GM12872 (cell line): Measurements from ENCODE around the gene ISG20.

Source experiments
- CTCF ChIP-seq: IDR thresholded peaks from 3 replicates; pipeline ENCODE4 v1.5.1; 2011; ENCODE audit warnings: low read depth, mild to moderate bottlenecking, low read length, moderate library complexity; ENCODE audit not compliant: insufficient read depth

Gene ISG20

DNA sequence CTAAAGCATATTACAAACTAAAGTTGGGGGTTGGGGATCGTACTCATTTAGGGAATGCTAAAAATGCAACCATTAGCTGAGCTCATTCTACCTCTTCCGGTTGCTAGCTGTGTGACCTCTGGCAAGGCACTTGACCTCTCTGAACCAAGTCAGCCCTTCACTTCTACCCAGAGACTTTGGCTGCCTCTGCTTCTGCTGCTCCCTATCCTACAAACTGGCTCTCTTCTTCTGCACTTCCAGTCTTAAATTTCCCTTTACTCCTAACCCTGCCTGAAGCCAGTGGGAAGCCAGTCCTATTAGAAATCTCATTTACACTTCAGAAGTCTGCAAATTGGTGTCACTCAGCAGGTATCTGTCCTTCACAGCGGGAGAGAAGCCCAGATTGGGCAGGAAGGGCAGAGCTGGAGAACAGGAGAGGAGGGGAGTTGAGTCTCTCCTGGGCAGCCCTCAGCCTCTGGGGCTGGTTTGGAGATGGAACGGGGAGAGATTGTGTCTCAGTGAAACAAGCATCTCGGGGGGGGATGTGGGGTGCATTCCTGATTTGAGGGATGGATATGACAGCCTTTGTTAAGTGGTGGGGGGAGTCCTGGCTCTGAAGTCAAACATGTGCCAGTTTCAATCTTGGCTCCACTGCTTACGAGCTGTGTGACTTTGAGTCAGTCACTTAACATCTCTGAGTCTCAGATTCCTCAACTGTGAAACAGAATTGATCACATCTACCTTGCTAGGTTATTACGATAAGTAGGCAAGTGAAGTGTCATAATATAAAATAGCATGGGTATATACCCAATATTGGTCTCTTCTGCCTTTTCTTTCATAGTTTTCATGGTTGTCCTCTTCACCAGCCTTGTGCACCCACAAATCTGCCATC lies 25.5 kb upstream of the ISG20 start:
- no peak for TF ChIP-seq CTCF

DNA sequence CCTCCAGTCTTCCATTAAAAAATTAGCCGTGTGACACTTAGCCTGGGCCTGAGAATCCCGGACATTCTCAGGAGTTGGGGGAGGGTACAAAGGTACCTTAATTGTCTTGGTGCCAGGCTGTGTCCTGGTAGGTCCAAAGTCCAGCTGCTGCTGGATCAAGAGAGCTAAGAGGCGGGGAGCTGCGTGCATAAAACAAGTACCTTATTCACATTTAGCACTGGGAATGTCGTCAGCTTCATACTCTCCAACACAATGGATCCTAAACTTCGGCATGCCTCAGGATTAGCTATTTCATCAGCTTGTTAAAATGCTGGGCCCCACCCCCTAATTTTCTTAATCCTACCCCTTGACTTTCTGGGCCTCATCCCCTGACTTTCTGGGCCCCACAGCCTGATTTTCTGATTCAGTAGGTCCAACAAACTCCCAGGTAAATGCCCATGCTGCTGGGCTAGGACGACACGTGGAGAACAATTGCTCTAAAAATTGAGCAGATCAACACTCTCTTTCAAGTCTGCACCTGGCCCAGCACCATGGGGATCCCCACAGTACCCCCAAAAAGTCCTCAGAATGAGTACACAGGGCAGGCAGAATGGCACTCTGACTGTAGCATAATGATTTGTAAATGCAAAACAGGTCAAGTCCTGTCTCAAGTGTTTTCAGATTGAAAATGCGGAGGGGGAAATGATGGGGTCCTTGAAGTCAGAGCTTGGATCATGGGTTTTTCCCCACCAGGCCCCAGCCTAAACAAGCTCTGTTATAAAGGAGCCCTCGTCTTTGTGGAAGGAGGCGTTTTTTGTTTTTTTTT lies 23.3 kb upstream of the ISG20 start:
- TF ChIP-seq CTCF, result no peak

GRCh38 chr15:88616240-88616639 lies 22.6 kb upstream of the ISG20 start:
- no peak for TF ChIP-seq CTCF

GRCh38 chr15:88617031-88617722 lies 21.6 kb upstream of the ISG20 start:
- no peak for TF ChIP-seq CTCF

GRCh38 chr15:88617790-88618189 lies 21.0 kb upstream of the ISG20 start:
- TF ChIP-seq CTCF, result no peak

GRCh38 chr15:88618686-88619085 lies 20.1 kb upstream of the ISG20 start:
- no peak for TF ChIP-seq CTCF

- no peak for TF ChIP-seq CTCF
These were observed 19.0 kb upstream of the ISG20 start for GRCh38 chr15:88619796-88620195.
